Activated CD8-positive, alpha-beta T cell treated with anti-CD3 and anti-CD28 coated beads for 36 hours (primary cell): ENCODE results near the gene DCST1. TPM values are rescaled to one million over a fixed set of nuclear protein-coding genes. Genes with fewer than 3 reads are reported as not detected.
A peak's percentile ranks its signal among the peaks of the same experiment; 100 is the strongest.

Source experiments
- ATAC-seq: fragments of 200-7000 bp; cut with Tn5 transposase; one replicate; pipeline ENCODE4 v1.10.0; 2021; ENCODE audit warnings: mild to moderate bottlenecking, moderate library complexity
- CTCF ChIA-PET: fragments of 350-600 bp; sonication (Branson Sonifier 250); formaldehyde crosslinking; loops from one replicate; lab custom pipeline; 2021; ENCODE audit warnings: antibody characterized with exemption; lab: Charles Lee
- POLR2A ChIA-PET: fragments of 350-600 bp; sonication (Branson Sonifier 250); formaldehyde crosslinking; loops from one replicate; lab custom pipeline; 2021; ENCODE audit warnings: antibody characterized with exemption; lab: Charles Lee
- DNase-seq: peaks from one replicate; pipeline ENCODE4 v3.0.0-alpha.2; 2020
- H3K27ac Mint-ChIP-seq: one replicate; pipeline ENCODE4 v1.8.0; 2021; ENCODE audit warnings: mild to moderate bottlenecking, mixed read lengths
- H3K27me3 Mint-ChIP-seq: one replicate; pipeline ENCODE4 v1.8.0; 2021; ENCODE audit warnings: mixed read lengths
- H3K36me3 Mint-ChIP-seq: one replicate; pipeline ENCODE4 v1.8.0; 2021; ENCODE audit warnings: low read depth, mixed read lengths
- H3K4me1 Mint-ChIP-seq: one replicate; pipeline ENCODE4 v1.8.0; 2021; ENCODE audit warnings: low read depth, mixed read lengths
- H3K4me3 Mint-ChIP-seq: one replicate; pipeline ENCODE4 v1.8.0; 2021; ENCODE audit warnings: mild to moderate bottlenecking, moderate library complexity, mixed read lengths
- H3K9me3 Mint-ChIP-seq: one replicate; pipeline ENCODE4 v1.8.0; 2021; ENCODE audit warnings: mixed read lengths
- CTCF ChIP-seq: fragments of 200-600 bp; IDR thresholded peaks from one replicate; pipeline ENCODE4 v1.8.0; 2022; ENCODE audit warnings: antibody characterized with exemption, mild to moderate bottlenecking
- intact Hi-C: fragments of 100-400 bp; cut with micrococcal nuclease; formaldehyde crosslinking; loops from one replicate; pipeline ENCODE4 v1.10.0; 2022
- total RNA-seq, 2 experiments: library from RNA; stranded (reverse); gene quantifications; one replicate each; pipeline ENCODE4 v1.2.3, GENCODE V29; 2021

DCST1 gene
- total RNA-seq, 2 experiments from 2014 or later, result not detected

- peak; percentile 77 for DNase-seq
- no peak for TF ChIP-seq CTCF
- peaks cover 63% of the 10 kb centered on the region for H3K4me1 Mint-ChIP-seq
- peaks cover 5% of the 10 kb centered on the region for H3K36me3 Mint-ChIP-seq
- ATAC-seq, result peak; percentile 54
- no peaks in the 10 kb centered on the region for H3K9me3 Mint-ChIP-seq
- H3K27me3 Mint-ChIP-seq, result no peaks in the 10 kb centered on the region
- ChIA-PET POLR2A (interaction anchor here (0.6 to 4.0 kb wide), 3 partner anchors 10 to 30 kb away, joined by 3 to 24 read pairs (median 3); no protein-coding TSS in a partner anchor), CTCF (interaction anchor here (0.8 to 1.8 kb wide), 4 partner anchors 10 to 79 kb away, joined by 3 to 12 read pairs (median 4); partner anchors contain the start of genes FLAD1 and PYGO2)
- intact Hi-C loops, result no loop called here
- peak overlapping the region; percentile 52 for H3K4me3 Mint-ChIP-seq
- peak overlapping the region; percentile 92 for H3K27ac Mint-ChIP-seq
Measured at GRCh38 chr1:155006601-155007101, 27.0 kb upstream of the DCST1 start.

- no peak overlapping the region for H3K4me3 Mint-ChIP-seq
- ATAC-seq (no peak), DNase-seq (no peak)
- CTCF ChIA-PET, result interaction anchor here (0.9 to 1.8 kb wide), 4 partner anchors 10 to 78 kb away, joined by 3 to 17 read pairs (median 8); partner anchors contain the start of gene ADAM15
- H3K27ac Mint-ChIP-seq, result no peak overlapping the region
- peaks cover 67% of the 10 kb centered on the region for H3K4me1 Mint-ChIP-seq
- intact Hi-C loops, result no loop called here
- H3K27me3 Mint-ChIP-seq, result no peaks in the 10 kb centered on the region
- H3K36me3 Mint-ChIP-seq, result peaks cover 5% of the 10 kb centered on the region
- no peak for TF ChIP-seq CTCF
- POLR2A ChIA-PET, result interaction anchor here (0.7 to 4.0 kb wide), 5 partner anchors 7 to 45 kb away, joined by 3 to 24 read pairs (median 3); partner anchors contain the start of gene PYGO2
- H3K9me3 Mint-ChIP-seq, result no peaks in the 10 kb centered on the region
Measured at GRCh38 chr1:155007251-155007828, 26.3 kb upstream of the DCST1 start.

GRCh38 chr1:155008015-155008941 lies 25.3 kb upstream of the DCST1 start:
- DNase-seq (no peak), ATAC-seq (no peak)
- Mint-ChIP-seq H3K27ac (no peak overlapping the region), H3K4me1 (peaks cover 76% of the 10 kb centered on the region), H3K27me3 (no peaks in the 10 kb centered on the region), H3K4me3 (no peak overlapping the region), H3K36me3 (peaks cover 5% of the 10 kb centered on the region), H3K9me3 (no peaks in the 10 kb centered on the region)
- no peak for TF ChIP-seq CTCF
- ChIA-PET CTCF (interaction anchor here (0.8 to 1.5 kb wide), 5 partner anchors 9 to 47 kb away, joined by 3 to 17 read pairs (median 4); partner anchors contain the start of genes ADAM15 and PYGO2), POLR2A (interaction anchor here (0.6 to 4.0 kb wide), 5 partner anchors 8 to 46 kb away, joined by 3 to 24 read pairs (median 3); partner anchors contain the start of gene PYGO2)
- intact Hi-C loops, result no loop called here

GRCh38 chr1:155009221-155009711 lies 24.4 kb upstream of the DCST1 start:
- POLR2A ChIA-PET, result interaction anchor here (0.6 to 4.0 kb wide), 3 partner anchors 7 to 22 kb away, joined by 3 to 24 read pairs (median 5); no protein-coding TSS in a partner anchor
- CTCF ChIA-PET, result interaction anchor here (0.8 to 1.2 kb wide), 2 partner anchors 15 to 48 kb away, joined by 3 to 4 read pairs; partner anchors contain the start of gene PYGO2
- Mint-ChIP-seq H3K27me3 (no peaks in the 10 kb centered on the region), H3K9me3 (no peaks in the 10 kb centered on the region), H3K27ac (peak overlapping the region; percentile 50), H3K36me3 (peaks cover 3% of the 10 kb centered on the region), H3K4me3 (peak overlapping the region; percentile 31), H3K4me1 (peaks cover 77% of the 10 kb centered on the region)
- ATAC-seq (no peak), DNase-seq (no peak)
- no peak for TF ChIP-seq CTCF
- intact Hi-C loops, result no loop called here
